ENCODE data around the gene RGS13. TPM values are rescaled to one million over a fixed set of nuclear protein-coding genes. Genes with fewer than 3 reads are reported as not detected.

RGS13 gene
- total and polyA plus RNA-seq, 4 donors = 0.14 to 1.3 (median 0.51) TPM

DNA sequence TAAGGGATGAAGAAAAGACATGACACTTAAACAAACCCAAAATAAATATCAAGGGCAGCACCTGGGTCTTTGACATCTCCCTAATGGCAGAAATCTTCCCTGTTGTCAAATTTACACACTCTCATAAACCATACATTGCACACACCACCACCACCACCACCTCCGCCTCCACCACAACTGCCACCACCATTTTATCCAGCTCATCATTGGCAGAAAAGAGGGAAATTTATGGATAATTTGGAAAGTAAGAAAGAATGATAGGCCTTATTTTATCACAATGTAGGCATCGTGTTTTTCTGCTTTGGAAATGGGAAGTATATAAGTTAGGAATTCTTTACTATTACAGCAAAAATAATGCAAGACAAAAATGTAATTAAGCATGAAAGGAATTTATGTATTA lies 27.3 kb upstream of the RGS13 start:
- Histone ChIP-seq H3K36me3 (ENCODE audit: control insufficient read depth in 4 of 4, insufficient read depth in 4 of 4, low read length in 4 of 4) (no peaks in the 10 kb centered on the region), H3K4me3 (no peak overlapping the region), H3K27me3 (ENCODE audit: control insufficient read depth in 3 of 3, insufficient read depth in 3 of 3, low read length in 2 of 3) (no peaks in the 10 kb centered on the region), H3K9ac (ENCODE audit: insufficient read depth in 1 of 2, low read length in 2 of 2) (no peak overlapping the region), H3K4me1 (ENCODE audit: control insufficient read depth in 5 of 5, insufficient read depth in 5 of 5, low read length in 5 of 5) (peaks cover 0 to 9% (median 0%) of the 10 kb centered on the region in 5 donors), H3K9me3 (ENCODE audit: control insufficient read depth in 4 of 4, insufficient read depth in 3 of 4, low read length in 3 of 4) (no peaks in the 10 kb centered on the region), H3K27ac (ENCODE audit: low read depth in 1 of 2, low read length in 1 of 2) (no peak overlapping the region)
- TF ChIP-seq, protein P1, sequence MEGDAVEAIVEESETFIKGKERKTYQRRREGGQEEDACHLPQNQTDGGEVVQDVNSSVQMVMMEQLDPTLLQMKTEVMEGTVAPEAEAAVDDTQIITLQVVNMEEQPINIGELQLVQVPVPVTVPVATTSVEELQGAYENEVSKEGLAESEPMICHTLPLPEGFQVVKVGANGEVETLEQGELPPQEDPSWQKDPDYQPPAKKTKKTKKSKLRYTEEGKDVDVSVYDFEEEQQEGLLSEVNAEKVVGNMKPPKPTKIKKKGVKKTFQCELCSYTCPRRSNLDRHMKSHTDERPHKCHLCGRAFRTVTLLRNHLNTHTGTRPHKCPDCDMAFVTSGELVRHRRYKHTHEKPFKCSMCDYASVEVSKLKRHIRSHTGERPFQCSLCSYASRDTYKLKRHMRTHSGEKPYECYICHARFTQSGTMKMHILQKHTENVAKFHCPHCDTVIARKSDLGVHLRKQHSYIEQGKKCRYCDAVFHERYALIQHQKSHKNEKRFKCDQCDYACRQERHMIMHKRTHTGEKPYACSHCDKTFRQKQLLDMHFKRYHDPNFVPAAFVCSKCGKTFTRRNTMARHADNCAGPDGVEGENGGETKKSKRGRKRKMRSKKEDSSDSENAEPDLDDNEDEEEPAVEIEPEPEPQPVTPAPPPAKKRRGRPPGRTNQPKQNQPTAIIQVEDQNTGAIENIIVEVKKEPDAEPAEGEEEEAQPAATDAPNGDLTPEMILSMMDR (IDR thresholded peaks at IDR 0.05; ENCODE audit: control extremely low read depth, extremely low read depth) = no peak
- no peak for DNase-seq
- no peak for ATAC-seq (ENCODE audit: insufficient read depth, low FRiP score)
- WGBS, 2 donors = 76 to 78% methylated on average over 2 of the region's 2 CpGs

- peaks cover 0 to 9% (median 0%) of the 10 kb centered on the region in 5 donors for H3K4me1 ChIP-seq (ENCODE audit: control insufficient read depth in 5 of 5, insufficient read depth in 5 of 5, low read length in 5 of 5)
- H3K27me3 ChIP-seq (ENCODE audit: control insufficient read depth in 3 of 3, insufficient read depth in 3 of 3, low read length in 2 of 3) = no peaks in the 10 kb centered on the region
- no peaks in the 10 kb centered on the region for H3K36me3 ChIP-seq (ENCODE audit: control insufficient read depth in 4 of 4, insufficient read depth in 4 of 4, low read length in 4 of 4)
- WGBS, 2 donors = 50 to 67% methylated on average over 12 of the region's 12 CpGs
- no peak overlapping the region for H3K27ac ChIP-seq (ENCODE audit: low read depth in 1 of 2, low read length in 1 of 2)
- no peaks in the 10 kb centered on the region for H3K9me3 ChIP-seq (ENCODE audit: control insufficient read depth in 4 of 4, insufficient read depth in 3 of 4, low read length in 3 of 4)
- ATAC-seq (ENCODE audit: insufficient read depth, low FRiP score) (peak; percentile 83), DNase-seq (peak in 1 of 3 donors; percentile 16)
- TF ChIP-seq, protein P1 (IDR thresholded peaks at IDR 0.05; ENCODE audit: control extremely low read depth, extremely low read depth) = no peak
- H3K4me3 ChIP-seq = no peak overlapping the region
- H3K9ac ChIP-seq (ENCODE audit: insufficient read depth in 1 of 2, low read length in 2 of 2) = no peak overlapping the region
Measured at GRCh38 chr1:192609110-192610079, 26.6 kb upstream of the RGS13 start.

DNA sequence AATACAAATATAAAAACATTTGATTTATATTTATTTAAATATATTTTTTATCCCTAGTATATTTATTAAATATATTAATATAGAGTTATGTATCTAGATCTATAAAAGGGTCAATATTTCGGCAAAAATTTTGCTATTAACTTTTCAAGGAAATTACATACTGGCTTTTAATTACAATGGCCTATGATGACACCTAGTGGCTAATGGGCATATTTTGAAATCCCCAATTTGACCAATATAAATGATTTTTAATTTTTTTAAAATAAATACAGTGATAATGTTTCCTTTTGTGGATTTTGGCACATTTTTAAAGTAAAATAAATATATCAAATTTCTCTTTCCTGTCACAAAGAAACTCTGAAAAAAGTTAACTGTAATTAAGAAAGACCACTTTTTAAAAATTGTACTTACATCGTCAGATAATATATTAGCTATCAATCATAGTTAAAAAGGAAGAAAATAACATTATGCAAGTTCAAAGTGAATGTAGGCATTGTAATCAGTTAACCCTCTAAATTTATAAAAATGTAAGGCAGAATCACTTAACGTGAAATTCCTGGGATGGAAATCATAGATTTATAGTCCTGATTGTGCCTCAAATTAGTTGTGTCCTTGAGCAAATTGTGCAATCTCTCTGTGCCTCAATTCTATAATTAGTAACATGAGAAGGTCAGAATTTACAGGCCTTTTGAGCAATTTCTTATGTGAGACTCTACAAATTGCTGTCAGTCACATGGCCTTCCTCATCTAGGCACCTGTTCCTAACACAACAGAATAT lies 25.6 kb upstream of the RGS13 start:
- ATAC-seq (ENCODE audit: insufficient read depth, low FRiP score) (no peak), DNase-seq (peak in 2 of 3 donors; percentile 65 to 67)
- no peak overlapping the region for H3K9ac ChIP-seq (ENCODE audit: insufficient read depth in 1 of 2, low read length in 2 of 2)
- no peaks in the 10 kb centered on the region for H3K36me3 ChIP-seq (ENCODE audit: control insufficient read depth in 4 of 4, insufficient read depth in 4 of 4, low read length in 4 of 4)
- H3K4me1 ChIP-seq (ENCODE audit: control insufficient read depth in 5 of 5, insufficient read depth in 5 of 5, low read length in 5 of 5) = peaks cover 0 to 9% (median 0%) of the 10 kb centered on the region in 5 donors
- no peaks in the 10 kb centered on the region for H3K9me3 ChIP-seq (ENCODE audit: control insufficient read depth in 4 of 4, insufficient read depth in 3 of 4, low read length in 3 of 4)
- TF ChIP-seq, protein P1 (IDR thresholded peaks at IDR 0.05; ENCODE audit: control extremely low read depth, extremely low read depth) = peak; percentile 24
- 60 to 64% methylated on average over 3 of the region's 3 CpGs for WGBS, 2 donors
- no peaks in the 10 kb centered on the region for H3K27me3 ChIP-seq (ENCODE audit: control insufficient read depth in 3 of 3, insufficient read depth in 3 of 3, low read length in 2 of 3)
- H3K4me3 ChIP-seq = no peak overlapping the region
- H3K27ac ChIP-seq (ENCODE audit: low read depth in 1 of 2, low read length in 1 of 2) = no peak overlapping the region
